OCI-LY1 (cell line): ENCODE measurements around the gene TAS1R2.
"Not testable (repeated sequence)": the region's sequence is repeated elsewhere in the genome, so short reads cannot be mapped to it uniquely, and the experiment has no call there.

Source experiments
- H2AFZ ChIP-seq: fragments of 200-600 bp; sonication (generic), shearing (Covaris generic); 2 replicates; pipeline ENCODE4 v1.6.0; 2014; ENCODE audit warnings: antibody characterized with exemption, mild to moderate bottlenecking, low read length
- H3F3A ChIP-seq: fragments of 200-600 bp; sonication (generic), shearing (Covaris generic); 2 replicates; pipeline ENCODE4 v1.6.0; 2014; ENCODE audit warnings: mild to moderate bottlenecking, antibody characterized with exemption, low read length, moderate library complexity; ENCODE audit not compliant: insufficient read depth
- H3K27ac ChIP-seq: fragments of 200-600 bp; sonication (generic); 2 replicates; pipeline ENCODE4 v1.5.1; 2014; ENCODE audit warnings: low read length, mixed run types, mild to moderate bottlenecking, low read depth; ENCODE audit not compliant: poor library complexity, severe bottlenecking
- H3K27me3 ChIP-seq: fragments of 200-600 bp; sonication (generic); 2 replicates; pipeline ENCODE4 v1.6.0; 2014; ENCODE audit warnings: antibody characterized with exemption, mild to moderate bottlenecking, low read length, moderate library complexity; ENCODE audit not compliant: insufficient read depth
- H3K36me3 ChIP-seq: fragments of 200-600 bp; sonication (generic); 2 replicates; pipeline ENCODE4 v1.6.1; 2014; ENCODE audit warnings: mild to moderate bottlenecking, antibody characterized with exemption, low read length, moderate library complexity, mixed read lengths; ENCODE audit not compliant: insufficient read depth
- H3K4me1 ChIP-seq: fragments of 200-600 bp; sonication (generic); 2 replicates; pipeline ENCODE4 v1.5.1; 2014; ENCODE audit warnings: mild to moderate bottlenecking, low read length, moderate library complexity; ENCODE audit not compliant: insufficient read depth, severe bottlenecking
- H3K4me2 ChIP-seq: fragments of 200-600 bp; sonication (generic), shearing (Covaris generic); 2 replicates; pipeline ENCODE4 v1.6.1; 2014; ENCODE audit warnings: low read length
- H3K4me3 ChIP-seq: fragments of 200-600 bp; sonication (generic); 2 replicates; pipeline ENCODE4 v1.5.1; 2014; ENCODE audit warnings: low read length, low read depth, mild to moderate bottlenecking, mixed read lengths; ENCODE audit not compliant: poor library complexity, severe bottlenecking
- H3K79me2 ChIP-seq: fragments of 200-600 bp; shearing (Covaris generic); 2 replicates; pipeline ENCODE4 v1.6.1; 2016; ENCODE audit warnings: mixed run types, low read length, mixed read lengths; ENCODE audit not compliant: insufficient read depth
- H3K9ac ChIP-seq: fragments of 200-600 bp; sonication (generic), shearing (Covaris generic); 2 replicates; pipeline ENCODE4 v1.6.1; 2014; ENCODE audit warnings: mild to moderate bottlenecking, low read length, mixed read lengths
- H3K9me2 ChIP-seq: fragments of 200-600 bp; sonication (generic), shearing (Covaris generic); 2 replicates; pipeline ENCODE4 v1.6.1; 2014; ENCODE audit warnings: low read depth, mild to moderate bottlenecking, low read length, mixed read lengths
- H3K9me3 ChIP-seq: fragments of 200-600 bp; shearing (Covaris generic); 2 replicates; pipeline ENCODE4 v1.6.1; 2014; ENCODE audit warnings: low read length, mixed read lengths
- H4K20me1 ChIP-seq: fragments of 200-600 bp; sonication (generic), shearing (Covaris generic); 2 replicates; pipeline ENCODE4 v1.6.0; 2016; ENCODE audit warnings: mild to moderate bottlenecking, low read length; ENCODE audit not compliant: insufficient read depth
- CTCF ChIP-seq: fragments of 200-600 bp; sonication (generic), shearing (Covaris generic); IDR thresholded peaks from 2 replicates; pipeline ENCODE4 v1.5.1; 2017; ENCODE audit warnings: mild to moderate bottlenecking, antibody characterized with exemption, low read length, moderate library complexity, mixed read lengths
- EZH2 ChIP-seq: fragments of 200-600 bp; sonication (generic), shearing (Covaris generic); IDR thresholded peaks from 2 replicates; pipeline ENCODE4 v1.8.0; 2017; ENCODE audit warnings: borderline replicate concordance, mixed run types, mild to moderate bottlenecking, antibody characterized with exemption, low read length, moderate library complexity, mixed read lengths

TAS1R2 gene

GRCh38 chr1:18852501-18852900 lies 7.0 kb downstream of the TAS1R2 start:
- H3K9me2 ChIP-seq, result no peaks in the 10 kb centered on the region
- H3K9ac ChIP-seq, result no peak overlapping the region
- TF ChIP-seq EZH2, result no peak
- no peak for TF ChIP-seq CTCF
- H3K4me1 ChIP-seq, result no peaks in the 10 kb centered on the region
- H3K4me2 ChIP-seq, result no peak overlapping the region
- no peaks in the 10 kb centered on the region; the same call in 1 of the 2 replicates for H3K27me3 ChIP-seq
- H3K27ac ChIP-seq, result no peak overlapping the region
- H3K9me3 ChIP-seq, result no peaks in the 10 kb centered on the region
- no peak overlapping the region for H2AFZ ChIP-seq
- no peak overlapping the region for H3K4me3 ChIP-seq
- no peaks in the 10 kb centered on the region for H3F3A ChIP-seq
- no peaks in the 10 kb centered on the region for H3K36me3 ChIP-seq
- no peaks in the 10 kb centered on the region for H4K20me1 ChIP-seq
- no peaks in the 10 kb centered on the region for H3K79me2 ChIP-seq

DNA sequence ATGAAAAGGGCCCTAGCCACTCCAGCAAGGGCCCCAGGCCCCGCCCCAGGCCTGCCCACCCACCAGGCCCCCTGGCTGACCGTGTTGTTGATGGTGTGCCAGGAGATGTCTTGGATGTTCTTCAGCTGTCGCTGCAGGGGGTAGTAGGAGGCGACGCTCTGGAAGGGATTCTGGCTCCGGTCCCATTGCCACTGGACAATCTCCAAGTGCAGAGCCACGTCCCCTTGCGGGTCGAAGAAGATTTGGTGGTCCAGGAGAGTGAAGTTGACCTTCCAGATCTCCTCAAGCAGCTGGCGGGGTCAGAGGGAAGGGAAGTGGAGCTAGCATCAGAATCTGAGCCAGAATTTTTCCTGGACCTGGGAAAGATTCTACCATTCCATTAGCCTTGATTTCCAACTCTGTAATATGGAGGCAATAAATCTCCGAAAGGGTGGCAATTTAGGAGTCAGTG lies 10.2 kb downstream of the TAS1R2 start:
- Histone ChIP-seq H3K4me3 (no peak overlapping the region), H3K9me2 (no peaks in the 10 kb centered on the region), H3K9me3 (no peaks in the 10 kb centered on the region), H3K36me3 (no peaks in the 10 kb centered on the region), H3K9ac (no peak overlapping the region), H3K27ac (no peak overlapping the region), H3K79me2 (no peaks in the 10 kb centered on the region), H3K4me1 (no peaks in the 10 kb centered on the region), H2AFZ (no peak overlapping the region), H4K20me1 (no peaks in the 10 kb centered on the region), H3F3A (no peaks in the 10 kb centered on the region), H3K27me3 (no peaks in the 10 kb centered on the region), H3K4me2 (no peak overlapping the region)
- TF ChIP-seq EZH2 (no peak), CTCF (no peak)

- not testable (repeated sequence) for H3K9ac ChIP-seq, H2AFZ ChIP-seq, H3K9me3 ChIP-seq, H4K20me1 ChIP-seq, H3K4me2 ChIP-seq, H3K27me3 ChIP-seq, H3F3A ChIP-seq, H3K9me2 ChIP-seq, H3K36me3 ChIP-seq, H3K27ac ChIP-seq, H3K4me3 ChIP-seq, H3K4me1 ChIP-seq, H3K79me2 ChIP-seq
Measured at GRCh38 chr1:18847723-18848122, 11.7 kb downstream of the TAS1R2 start.

- no peak overlapping the region for H3K27ac ChIP-seq
- H3K4me1 ChIP-seq, result no peaks in the 10 kb centered on the region
- no peaks in the 10 kb centered on the region for H3K79me2 ChIP-seq
- no peaks in the 10 kb centered on the region for H3K27me3 ChIP-seq
- no peaks in the 10 kb centered on the region for H4K20me1 ChIP-seq
- H3K4me3 ChIP-seq, result no peak overlapping the region
- TF ChIP-seq CTCF (no peak), EZH2 (no peak)
- no peak overlapping the region for H2AFZ ChIP-seq
- H3K9me2 ChIP-seq, result no peaks in the 10 kb centered on the region
- H3K36me3 ChIP-seq, result no peaks in the 10 kb centered on the region
- H3F3A ChIP-seq, result no peaks in the 10 kb centered on the region
- H3K9me3 ChIP-seq, result no peaks in the 10 kb centered on the region
- no peak overlapping the region for H3K9ac ChIP-seq
- H3K4me2 ChIP-seq, result no peak overlapping the region
Measured at GRCh38 chr1:18840145-18840544, 19.3 kb downstream of the TAS1R2 start.
